ENCODE measurements around the gene MAZ. TPM values are rescaled to one million over a fixed set of nuclear protein-coding genes. Genes with fewer than 3 reads are reported as not detected.

Gene MAZ
- total RNA-seq, 1 donor from 2014 or later, result 294 TPM

DNA sequence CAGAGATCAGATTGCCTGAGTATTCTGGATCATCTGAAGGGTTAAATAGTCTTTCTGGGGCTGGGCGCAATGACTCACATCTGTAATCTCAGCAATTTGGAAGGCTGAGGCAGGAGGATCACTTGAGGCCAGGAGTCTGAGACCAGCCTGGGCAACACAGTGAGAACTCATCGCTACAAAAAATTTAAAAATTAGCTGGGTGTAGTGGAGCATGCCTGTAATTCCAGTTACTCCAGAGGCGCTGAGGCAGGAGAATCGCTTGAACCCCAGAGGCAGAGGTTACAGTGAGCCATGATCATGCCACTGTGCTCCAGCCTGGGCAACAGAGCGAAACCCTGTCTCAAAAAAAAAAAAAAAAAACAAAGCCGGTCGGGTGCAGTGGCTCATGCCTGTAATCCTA is 29.6 kb downstream of the MAZ start:
- Mint-ChIP-seq H3K27me3 (no peaks in the 10 kb centered on the region), H3K4me1 (ENCODE audit: unreplicated experiment) (no peaks in the 10 kb centered on the region), H3K9me3 (no peaks in the 10 kb centered on the region), H3K36me3 (peaks cover under 1% of the 10 kb centered on the region), H3K4me3 (no peak overlapping the region), H3K27ac (no peak overlapping the region)
- TF ChIP-seq, protein P1, sequence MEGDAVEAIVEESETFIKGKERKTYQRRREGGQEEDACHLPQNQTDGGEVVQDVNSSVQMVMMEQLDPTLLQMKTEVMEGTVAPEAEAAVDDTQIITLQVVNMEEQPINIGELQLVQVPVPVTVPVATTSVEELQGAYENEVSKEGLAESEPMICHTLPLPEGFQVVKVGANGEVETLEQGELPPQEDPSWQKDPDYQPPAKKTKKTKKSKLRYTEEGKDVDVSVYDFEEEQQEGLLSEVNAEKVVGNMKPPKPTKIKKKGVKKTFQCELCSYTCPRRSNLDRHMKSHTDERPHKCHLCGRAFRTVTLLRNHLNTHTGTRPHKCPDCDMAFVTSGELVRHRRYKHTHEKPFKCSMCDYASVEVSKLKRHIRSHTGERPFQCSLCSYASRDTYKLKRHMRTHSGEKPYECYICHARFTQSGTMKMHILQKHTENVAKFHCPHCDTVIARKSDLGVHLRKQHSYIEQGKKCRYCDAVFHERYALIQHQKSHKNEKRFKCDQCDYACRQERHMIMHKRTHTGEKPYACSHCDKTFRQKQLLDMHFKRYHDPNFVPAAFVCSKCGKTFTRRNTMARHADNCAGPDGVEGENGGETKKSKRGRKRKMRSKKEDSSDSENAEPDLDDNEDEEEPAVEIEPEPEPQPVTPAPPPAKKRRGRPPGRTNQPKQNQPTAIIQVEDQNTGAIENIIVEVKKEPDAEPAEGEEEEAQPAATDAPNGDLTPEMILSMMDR (conservative IDR thresholded peaks at IDR 0.05), result no peak
- no peak for DNase-seq (ENCODE audit: extremely low spot score, unreplicated experiment)

DNA sequence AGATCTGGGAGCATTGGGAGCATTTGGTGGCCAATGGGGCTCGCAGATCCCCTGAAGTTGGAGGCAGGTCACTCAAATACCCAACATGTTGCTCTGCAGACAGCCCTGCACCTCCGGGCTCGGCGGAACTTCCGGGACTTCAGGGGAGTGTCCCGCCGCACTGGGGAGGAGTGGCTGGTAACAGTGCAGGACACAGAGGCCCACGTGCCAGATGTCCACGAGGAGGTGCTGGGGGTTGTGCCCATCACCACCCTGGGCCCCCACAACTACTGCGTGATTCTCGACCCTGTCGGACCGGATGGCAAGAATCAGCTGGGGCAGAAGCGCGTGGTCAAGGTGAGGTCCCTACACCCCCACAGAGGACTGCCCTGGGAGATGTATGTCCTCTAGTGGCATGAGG is 30.3 kb downstream of the MAZ start:
- Mint-ChIP-seq H3K4me1 (ENCODE audit: unreplicated experiment) (no peaks in the 10 kb centered on the region), H3K27me3 (no peaks in the 10 kb centered on the region), H3K27ac (no peak overlapping the region), H3K9me3 (no peaks in the 10 kb centered on the region), H3K4me3 (no peak overlapping the region), H3K36me3 (peaks cover 3% of the 10 kb centered on the region)
- DNase-seq (ENCODE audit: extremely low spot score, unreplicated experiment), result no peak
- TF ChIP-seq, protein P1 (conservative IDR thresholded peaks at IDR 0.05), result no peak

DNA sequence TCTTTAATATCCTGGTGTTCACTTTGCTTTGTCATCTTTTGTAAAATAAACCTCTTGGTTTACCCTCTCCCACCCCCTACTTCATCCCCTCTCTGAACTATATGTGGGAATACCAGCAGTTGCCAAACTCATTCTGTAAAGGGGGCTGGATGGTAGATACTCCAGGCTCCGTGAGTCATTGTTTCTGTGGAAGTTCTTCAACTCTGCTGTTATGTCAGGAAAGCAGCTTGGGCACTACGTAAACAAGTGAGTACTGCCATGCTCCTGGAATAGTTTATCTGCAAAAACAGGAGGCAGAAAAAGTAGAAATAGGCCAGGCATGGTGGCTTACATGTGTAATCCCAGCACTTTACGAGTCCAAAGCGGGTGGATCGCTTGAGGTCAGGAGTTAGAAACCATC is 31.5 kb downstream of the MAZ start:
- peaks cover 3% of the 10 kb centered on the region for H3K36me3 Mint-ChIP-seq
- H3K9me3 Mint-ChIP-seq, result no peaks in the 10 kb centered on the region
- no peaks in the 10 kb centered on the region for H3K27me3 Mint-ChIP-seq
- no peak overlapping the region for H3K27ac Mint-ChIP-seq
- DNase-seq (ENCODE audit: extremely low spot score, unreplicated experiment), result no peak
- no peak overlapping the region for H3K4me3 Mint-ChIP-seq
- no peaks in the 10 kb centered on the region for H3K4me1 Mint-ChIP-seq (ENCODE audit: unreplicated experiment)
- TF ChIP-seq, protein P1 (conservative IDR thresholded peaks at IDR 0.05), result no peak

DNA sequence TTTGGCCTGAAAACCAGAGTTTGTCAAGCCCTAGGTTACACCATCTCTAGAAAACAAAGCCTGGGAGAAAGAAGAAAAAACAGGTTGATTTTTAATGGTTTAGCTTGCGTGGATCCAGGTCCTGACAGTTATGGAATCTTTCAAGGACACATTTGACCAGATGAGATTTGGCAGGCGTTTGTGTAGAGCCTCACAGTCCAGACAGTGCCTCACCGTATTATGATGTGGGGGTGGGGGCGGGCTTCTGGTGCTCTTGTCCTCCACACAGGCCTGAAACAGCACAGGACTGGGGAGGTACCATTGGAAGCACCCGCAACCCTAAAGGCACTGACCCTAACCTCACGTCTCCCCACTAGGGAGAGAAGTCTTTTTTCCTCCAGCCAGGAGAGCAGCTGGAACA is 33.5 kb downstream of the MAZ start:
- H3K9me3 Mint-ChIP-seq, result no peaks in the 10 kb centered on the region
- no peaks in the 10 kb centered on the region for H3K27me3 Mint-ChIP-seq
- TF ChIP-seq, protein P1 (conservative IDR thresholded peaks at IDR 0.05), result no peak
- no peaks in the 10 kb centered on the region for H3K4me1 Mint-ChIP-seq (ENCODE audit: unreplicated experiment)
- no peak for DNase-seq (ENCODE audit: extremely low spot score, unreplicated experiment)
- no peak overlapping the region for H3K27ac Mint-ChIP-seq
- H3K4me3 Mint-ChIP-seq, result no peak overlapping the region
- peaks cover 3% of the 10 kb centered on the region for H3K36me3 Mint-ChIP-seq

DNA sequence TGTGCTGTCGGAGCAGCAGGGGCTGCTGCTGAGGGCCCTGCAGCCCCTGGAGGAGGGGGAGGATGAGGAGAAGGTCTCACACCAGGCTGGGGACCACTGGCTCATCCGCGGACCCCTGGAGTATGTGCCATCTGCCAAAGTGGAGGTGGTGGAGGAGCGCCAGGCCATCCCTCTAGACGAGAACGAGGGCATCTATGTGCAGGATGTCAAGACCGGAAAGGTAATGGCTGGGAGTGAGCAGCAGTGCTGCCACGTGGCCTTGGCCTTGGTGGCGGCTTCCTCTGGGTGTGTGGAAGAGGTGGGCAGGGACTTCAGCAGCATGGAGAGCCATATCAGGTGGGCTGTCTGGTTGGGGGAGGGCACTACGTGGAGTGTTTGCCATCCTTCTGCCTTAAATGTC is 33.9 kb downstream of the MAZ start:
- Mint-ChIP-seq H3K4me3 (no peak overlapping the region), H3K27ac (no peak overlapping the region), H3K36me3 (peaks cover 3% of the 10 kb centered on the region), H3K27me3 (no peaks in the 10 kb centered on the region), H3K4me1 (ENCODE audit: unreplicated experiment) (no peaks in the 10 kb centered on the region), H3K9me3 (no peaks in the 10 kb centered on the region)
- TF ChIP-seq, protein P1 (conservative IDR thresholded peaks at IDR 0.05), result no peak
- DNase-seq (ENCODE audit: extremely low spot score, unreplicated experiment), result no peak

DNA sequence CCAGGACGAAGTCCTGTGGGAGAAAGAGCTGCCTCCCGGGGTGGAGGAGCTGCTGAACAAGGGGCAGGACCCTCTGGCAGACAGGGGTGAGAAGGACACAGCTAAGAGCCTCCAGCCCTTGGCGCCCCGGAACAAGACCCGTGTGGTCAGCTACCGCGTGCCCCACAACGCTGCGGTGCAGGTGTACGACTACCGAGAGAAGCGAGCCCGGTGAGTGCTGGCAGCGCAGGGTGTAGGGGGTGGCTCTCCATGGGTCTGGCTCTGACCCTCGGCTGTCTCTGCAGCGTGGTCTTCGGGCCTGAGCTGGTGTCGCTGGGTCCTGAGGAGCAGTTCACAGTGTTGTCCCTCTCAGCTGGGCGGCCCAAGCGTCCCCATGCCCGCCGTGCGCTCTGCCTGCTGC is 35.3 kb downstream of the MAZ start:
- no peak for DNase-seq (ENCODE audit: extremely low spot score, unreplicated experiment)
- Mint-ChIP-seq H3K4me3 (no peak overlapping the region), H3K27ac (no peak overlapping the region), H3K27me3 (no peaks in the 10 kb centered on the region), H3K9me3 (no peaks in the 10 kb centered on the region), H3K36me3 (peaks cover 3% of the 10 kb centered on the region), H3K4me1 (ENCODE audit: unreplicated experiment) (no peaks in the 10 kb centered on the region)
- TF ChIP-seq, protein P1 (conservative IDR thresholded peaks at IDR 0.05), result no peak

Measured in type B pancreatic cell (in vitro differentiated cells).